WERI-Rb-1 (cell line): ENCODE measurements around the gene TP63.

Source experiments
- DNase-seq: peaks from one replicate; pipeline ENCODE4 v3.0.0-alpha.2; 2020
- H3K27ac ChIP-seq: fragments of 250-450 bp; sonication (Bioruptor Pico); 2 replicates; pipeline ENCODE4 v1.5.1; 2020; ENCODE audit warnings: mild to moderate bottlenecking, moderate library complexity
- H3K27me3 ChIP-seq: fragments of 250-450 bp; sonication (Bioruptor Pico); 2 replicates; pipeline ENCODE4 v1.5.1; 2021; ENCODE audit warnings: mild to moderate bottlenecking, low read depth, moderate library complexity; ENCODE audit not compliant: insufficient read depth, severe bottlenecking
- H3K36me3 ChIP-seq: fragments of 250-450 bp; sonication (Bioruptor Pico); 2 replicates; pipeline ENCODE4 v1.5.1; 2020; ENCODE audit warnings: mild to moderate bottlenecking, moderate library complexity
- H3K4me3 ChIP-seq: 2 replicates; pipeline ENCODE4 v1.5.1; 2011; ENCODE audit warnings: low read depth, mild to moderate bottlenecking, control low read depth, low read length
- H3K9me3 ChIP-seq: fragments of 250-450 bp; sonication (Bioruptor Pico); 2 replicates; pipeline ENCODE4 v1.5.1; 2021; ENCODE audit warnings: mild to moderate bottlenecking, moderate library complexity; ENCODE audit not compliant: severe bottlenecking
- CTCF ChIP-seq: IDR thresholded peaks from 2 replicates; pipeline ENCODE4 v1.5.1; 2011; ENCODE audit warnings: low read depth, mild to moderate bottlenecking, control low read depth, inconsistent platforms, low read length

The TP63 gene

GRCh38 chr3:189842681-189843602 is 211.8 kb downstream of the TP63 start:
- no peak for TF ChIP-seq CTCF
- no peaks in the 10 kb centered on the region for H3K36me3 ChIP-seq
- H3K27ac ChIP-seq = no peak overlapping the region

DNA sequence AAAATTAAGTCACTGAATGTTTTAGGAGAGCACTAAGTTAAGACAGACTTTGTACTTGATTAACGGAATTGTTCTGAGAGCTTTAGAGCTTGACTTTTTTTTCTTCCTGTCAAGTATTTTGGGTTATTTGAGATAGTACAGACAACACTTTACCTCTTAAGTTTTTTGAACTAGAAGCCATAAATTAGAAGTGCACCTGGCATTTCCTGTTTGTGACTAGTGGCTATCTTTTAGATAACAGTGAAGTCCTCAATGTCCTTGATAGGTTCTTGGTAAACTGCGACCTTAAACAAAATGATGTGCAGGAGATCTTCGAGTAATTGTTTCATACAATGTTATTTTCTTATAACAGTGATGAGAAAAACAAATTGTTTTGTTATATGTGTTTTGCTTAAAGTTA is 213.9 kb downstream of the TP63 start:
- no peaks in the 10 kb centered on the region for H3K36me3 ChIP-seq

More at GRCh38 chr3:189842681-189843602, 211.8 kb downstream of the TP63 start:
- Histone ChIP-seq H3K27me3 (no peaks in the 10 kb centered on the region), H3K9me3 (no peaks in the 10 kb centered on the region), H3K4me3 (no peak overlapping the region)
- DNase-seq = no peak

DNA sequence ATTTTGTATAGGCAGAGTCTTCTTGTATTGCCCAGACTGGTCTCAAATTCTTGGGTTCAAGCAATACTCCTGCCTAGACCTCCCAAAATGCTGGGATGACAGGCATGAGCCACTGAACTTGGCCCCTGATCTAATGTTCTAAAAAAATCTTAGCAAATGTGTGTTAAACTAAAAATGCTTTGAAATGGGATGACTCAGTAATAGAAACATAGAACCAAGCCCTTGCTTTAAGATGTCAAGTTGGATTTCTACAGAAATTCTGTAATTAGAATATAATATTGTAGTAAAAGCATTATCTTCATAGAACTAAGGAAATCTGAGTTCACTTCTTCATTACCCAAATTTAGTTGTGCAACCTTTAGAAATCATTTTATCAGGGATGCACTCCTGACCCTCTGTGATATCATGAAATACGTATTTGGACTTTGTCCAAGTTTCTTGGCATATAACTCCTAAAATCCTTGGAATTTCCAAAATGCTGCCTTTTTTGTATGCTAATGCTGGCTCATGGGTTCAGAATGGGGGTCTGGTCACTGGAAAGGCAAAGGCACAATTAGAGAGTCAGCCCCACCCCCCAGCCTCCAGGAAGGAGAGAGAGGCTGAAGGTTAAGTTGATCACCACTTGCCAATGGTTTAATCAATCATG is 217.3 kb downstream of the TP63 start:
- Histone ChIP-seq H3K27ac (no peak overlapping the region), H3K36me3 (no peaks in the 10 kb centered on the region), H3K27me3 (no peaks in the 10 kb centered on the region), H3K4me3 (no peak overlapping the region), H3K9me3 (no peaks in the 10 kb centered on the region)
- no peak for TF ChIP-seq CTCF
- DNase-seq = no peak

More for the DNA sequence above, 213.9 kb downstream of the TP63 start:
- no peaks in the 10 kb centered on the region for H3K9me3 ChIP-seq
- TF ChIP-seq CTCF = no peak
- no peak overlapping the region for H3K27ac ChIP-seq
- no peak overlapping the region for H3K4me3 ChIP-seq
- DNase-seq = no peak
- no peaks in the 10 kb centered on the region for H3K27me3 ChIP-seq

DNA sequence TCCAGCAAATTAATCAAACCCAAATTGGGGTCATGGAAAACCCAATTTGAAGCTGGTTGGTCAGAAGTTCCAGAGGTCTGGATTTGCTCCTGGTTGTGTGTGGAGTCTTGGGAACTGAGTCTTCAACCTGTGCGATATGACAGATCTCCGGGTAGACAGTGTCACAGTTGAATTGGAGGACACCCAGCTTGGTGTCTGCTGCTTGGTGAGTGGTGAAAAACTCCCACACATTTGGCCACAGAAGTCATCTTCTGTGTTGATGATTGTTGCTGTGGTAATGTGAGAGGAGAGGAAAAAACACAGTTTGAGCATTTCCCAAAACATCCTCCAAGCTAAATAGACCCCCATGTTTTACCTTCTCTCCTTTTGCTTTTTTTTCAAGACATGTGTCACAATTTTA is 218.1 kb downstream of the TP63 start:
- no peaks in the 10 kb centered on the region for H3K9me3 ChIP-seq
- H3K4me3 ChIP-seq = no peak overlapping the region
- no peaks in the 10 kb centered on the region for H3K27me3 ChIP-seq
- H3K27ac ChIP-seq = no peak overlapping the region
- no peak for DNase-seq
- no peak for TF ChIP-seq CTCF
- H3K36me3 ChIP-seq = no peaks in the 10 kb centered on the region

DNA sequence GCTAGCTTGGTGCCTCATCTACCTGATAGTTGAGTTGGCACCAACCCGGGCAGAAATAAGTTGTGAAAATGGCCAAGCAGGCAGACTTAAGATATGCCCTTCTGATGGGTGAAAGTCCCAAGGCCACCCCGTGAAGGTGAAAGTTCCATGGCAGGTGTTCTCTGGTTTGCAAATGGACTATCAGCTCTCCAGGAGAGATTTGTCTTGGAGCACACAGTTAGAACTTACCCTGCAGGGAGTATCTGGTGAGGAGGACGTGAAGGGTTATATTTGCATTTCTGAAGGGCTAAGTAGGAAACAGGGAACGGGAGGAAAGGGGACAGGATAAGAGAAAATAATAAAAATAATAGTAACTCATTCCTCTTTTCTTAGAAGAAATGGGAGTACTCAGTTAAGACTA is 220.5 kb downstream of the TP63 start:
- no peak for TF ChIP-seq CTCF
- Histone ChIP-seq H3K9me3 (no peaks in the 10 kb centered on the region), H3K27ac (no peak overlapping the region), H3K27me3 (no peaks in the 10 kb centered on the region), H3K4me3 (no peak overlapping the region), H3K36me3 (no peaks in the 10 kb centered on the region)
- no peak for DNase-seq
